ENCODE measurements around the gene LDB2.

Gene LDB2

GRCh38 chr4:16900325-16900724, 1.9 kb upstream of the LDB2 start:
- H3K4me1 ChIP-seq (ENCODE audit: insufficient read depth, low read length, severe bottlenecking) = no peaks in the 10 kb centered on the region
- H3F3A ChIP-seq (ENCODE audit: insufficient read depth, low read length) = no peaks in the 10 kb centered on the region
- no peak overlapping the region for H3K4me2 ChIP-seq (ENCODE audit: low read length)
- TF ChIP-seq CTCF (IDR thresholded peaks at IDR 0.05; ENCODE audit: low read length) = no peak
- TF ChIP-seq EZH2 (IDR thresholded peaks at IDR 0.05; ENCODE audit: borderline replicate concordance, low read length) = no peak
- H3K9me2 ChIP-seq (ENCODE audit: low read depth, low read length) = no peaks in the 10 kb centered on the region
- H2AFZ ChIP-seq (ENCODE audit: low read length) = no peak overlapping the region
- H4K20me1 ChIP-seq (ENCODE audit: insufficient read depth, low read length) = no peaks in the 10 kb centered on the region
- H3K36me3 ChIP-seq (ENCODE audit: insufficient read depth, low read length) = no peaks in the 10 kb centered on the region
- no peak overlapping the region for H3K9ac ChIP-seq (ENCODE audit: low read length)
- no peak overlapping the region for H3K4me3 ChIP-seq (ENCODE audit: low read depth, low read length, poor library complexity, severe bottlenecking)
- H3K27me3 ChIP-seq (ENCODE audit: insufficient read depth, low read length) = no peaks in the 10 kb centered on the region
- no peak overlapping the region for H3K27ac ChIP-seq (ENCODE audit: low read depth, low read length, poor library complexity, severe bottlenecking)
- H3K9me3 ChIP-seq (ENCODE audit: low read length) = no peaks in the 10 kb centered on the region
- no peaks in the 10 kb centered on the region for H3K79me2 ChIP-seq (ENCODE audit: insufficient read depth, low read length)

GRCh38 chr4:16896881-16897750, 1.3 kb downstream of the LDB2 start:
- Histone ChIP-seq H3K4me1 (ENCODE audit: insufficient read depth, low read length, severe bottlenecking) (no peaks in the 10 kb centered on the region), H3K36me3 (ENCODE audit: insufficient read depth, low read length) (no peaks in the 10 kb centered on the region), H3K4me2 (ENCODE audit: low read length) (no peak overlapping the region), H4K20me1 (ENCODE audit: insufficient read depth, low read length) (no peaks in the 10 kb centered on the region), H3K9me3 (ENCODE audit: low read length) (no peaks in the 10 kb centered on the region), H3K9me2 (ENCODE audit: low read depth, low read length) (no peaks in the 10 kb centered on the region), H3F3A (ENCODE audit: insufficient read depth, low read length) (no peaks in the 10 kb centered on the region), H3K9ac (ENCODE audit: low read length) (no peak overlapping the region), H3K27me3 (ENCODE audit: insufficient read depth, low read length) (no peaks in the 10 kb centered on the region), H3K79me2 (ENCODE audit: insufficient read depth, low read length) (no peaks in the 10 kb centered on the region), H3K27ac (ENCODE audit: low read depth, low read length, poor library complexity, severe bottlenecking) (no peak overlapping the region), H3K4me3 (ENCODE audit: low read depth, low read length, poor library complexity, severe bottlenecking) (no peak overlapping the region), H2AFZ (ENCODE audit: low read length) (no peak overlapping the region)
- no peak for TF ChIP-seq CTCF (IDR thresholded peaks at IDR 0.05; ENCODE audit: low read length)
- TF ChIP-seq EZH2 (IDR thresholded peaks at IDR 0.05; ENCODE audit: borderline replicate concordance, low read length) = no peak

GRCh38 chr4:16894406-16894805, 4.0 kb downstream of the LDB2 start:
- Histone ChIP-seq H3K4me2 (ENCODE audit: low read length) (no peak overlapping the region), H3K27me3 (ENCODE audit: insufficient read depth, low read length) (no peaks in the 10 kb centered on the region)

More at GRCh38 chr4:16894406-16894805, 4.0 kb downstream of the LDB2 start:
- Histone ChIP-seq H3K4me1 (ENCODE audit: insufficient read depth, low read length, severe bottlenecking) (no peaks in the 10 kb centered on the region), H3K9me3 (ENCODE audit: low read length) (no peaks in the 10 kb centered on the region), H3K9me2 (ENCODE audit: low read depth, low read length) (no peaks in the 10 kb centered on the region), H3K36me3 (ENCODE audit: insufficient read depth, low read length) (no peaks in the 10 kb centered on the region), H3K27ac (ENCODE audit: low read depth, low read length, poor library complexity, severe bottlenecking) (no peak overlapping the region), H3K9ac (ENCODE audit: low read length) (no peak overlapping the region), H2AFZ (ENCODE audit: low read length) (no peak overlapping the region), H4K20me1 (ENCODE audit: insufficient read depth, low read length) (no peaks in the 10 kb centered on the region), H3F3A (ENCODE audit: insufficient read depth, low read length) (no peaks in the 10 kb centered on the region), H3K4me3 (ENCODE audit: low read depth, low read length, poor library complexity, severe bottlenecking) (no peak overlapping the region), H3K79me2 (ENCODE audit: insufficient read depth, low read length) (no peaks in the 10 kb centered on the region)
- TF ChIP-seq CTCF (IDR thresholded peaks at IDR 0.05; ENCODE audit: low read length) = no peak
- no peak for TF ChIP-seq EZH2 (IDR thresholded peaks at IDR 0.05; ENCODE audit: borderline replicate concordance, low read length)

Measured in OCI-LY1 (cell line).